PC-9 (cell line): ENCODE measurements around the gene ENDOG. TPM values are rescaled to one million over a fixed set of nuclear protein-coding genes. Genes with fewer than 3 reads are reported as not detected.

Experiments
- BruUV-seq: library from RNA; stranded (reverse); fragments of 400-500 nt; replicated peaks from 2 replicates; lab custom pipeline; 2021; lab: Mats Ljungman, UMichigan
- CTCF ChIA-PET: fragments of 300-600 bp; sonication (Branson Sonifier 250); formaldehyde crosslinking; loops from one replicate; lab custom pipeline; 2022; ENCODE audit warnings: antibody characterized with exemption; lab: Charles Lee
- POLR2A ChIA-PET: fragments of 300-600 bp; sonication (Branson Sonifier 250); formaldehyde crosslinking; loops from one replicate; lab custom pipeline; 2022; ENCODE audit warnings: antibody characterized with exemption; ENCODE audit not compliant: unreplicated experiment; lab: Charles Lee
- DNase-seq, 2 experiments: peaks; one replicate each; pipeline versions ENCODE4 v3.0.0 to v3.0.0-alpha.2; 2015 to 2022; ENCODE audit warnings: mixed read lengths in 1 of 2
- H2AFZ ChIP-seq: fragments of 200-600 bp; sonication (generic); 2 replicates; pipeline ENCODE4 v1.8.1; 2017; ENCODE audit warnings: antibody characterized with exemption
- H3F3A ChIP-seq: fragments of 200-600 bp; sonication (generic); 2 replicates; pipeline ENCODE4 v1.8.1; 2017; ENCODE audit warnings: antibody characterized with exemption, mild to moderate bottlenecking, low read depth; ENCODE audit not compliant: insufficient read depth
- H3K27ac ChIP-seq: fragments of 200-600 bp; sonication (generic); 2 replicates; pipeline ENCODE4 v1.6.1; 2016; ENCODE audit warnings: mixed run types
- H3K27me3 ChIP-seq: fragments of 200-600 bp; sonication (generic); 2 replicates; pipeline ENCODE4 v1.6.1; 2016; ENCODE audit warnings: low read depth, mixed run types; ENCODE audit not compliant: insufficient read depth
- H3K36me3 ChIP-seq: fragments of 200-600 bp; sonication (generic); 2 replicates; pipeline ENCODE4 v1.6.1; 2016; ENCODE audit warnings: low read depth, mixed run types
- H3K4me1 ChIP-seq: fragments of 200-600 bp; sonication (generic); replicated peaks from 2 replicates; pipeline ENCODE4 v1.6.1; 2016; ENCODE audit warnings: mixed run types; ENCODE audit not compliant: insufficient read depth
- H3K4me2 ChIP-seq: fragments of 200-600 bp; sonication (generic); 2 replicates; pipeline ENCODE4 v1.6.1; 2017; ENCODE audit warnings: mixed run types
- H3K4me3 ChIP-seq: fragments of 200-600 bp; sonication (generic); 2 replicates; pipeline ENCODE4 v1.6.1; 2016; ENCODE audit warnings: mixed run types
- H3K79me2 ChIP-seq: fragments of 200-600 bp; sonication (generic); 2 replicates; pipeline ENCODE4 v1.6.1; 2017; ENCODE audit warnings: low read depth, mixed run types
- H3K9me2 ChIP-seq: fragments of 200-600 bp; sonication (generic); 2 replicates; pipeline ENCODE4 v1.8.1; 2017; ENCODE audit warnings: mild to moderate bottlenecking; ENCODE audit not compliant: insufficient read depth
- H3K9me3 ChIP-seq: fragments of 200-600 bp; sonication (generic); 2 replicates; pipeline ENCODE4 v1.8.1; 2016; ENCODE audit warnings: low read depth; ENCODE audit not compliant: insufficient read depth
- H4K20me1 ChIP-seq: fragments of 200-600 bp; sonication (generic); 2 replicates; pipeline ENCODE4 v1.8.1; 2017; ENCODE audit not compliant: insufficient read depth
- CTCF ChIP-seq: fragments of 200-600 bp; sonication (generic); conservative IDR thresholded peaks from 2 replicates; pipeline ENCODE4 v1.6.1; 2017; ENCODE audit warnings: mixed run types, antibody characterized with exemption, mild to moderate bottlenecking, moderate library complexity
- EZH2 ChIP-seq: fragments of 200-600 bp; sonication (generic); IDR thresholded peaks from 2 replicates; pipeline ENCODE4 v1.8.0; 2017; ENCODE audit warnings: antibody characterized with exemption, low read depth
- intact Hi-C: fragments of 100-400 bp; cut with micrococcal nuclease; formaldehyde crosslinking; loops from one replicate; pipeline ENCODE4 v1.10.0; 2022; ENCODE audit not compliant: unreplicated experiment
- total RNA-seq: library from RNA; stranded (reverse); gene quantifications from 2 replicates; pipeline ENCODE4 v1.2.3, GENCODE V29; 2021

The ENDOG gene
- total RNA-seq, 1 experiment from 2014 or later, result 28.6 TPM

GRCh38 chr9:128805661-128806060 is 12.6 kb upstream of the ENDOG start:
- H3K27me3 ChIP-seq, result no peaks in the 10 kb centered on the region
- DNase-seq, result no peak
- peaks cover 18% of the 10 kb centered on the region; the same call in 1 of the 2 replicates for H3K36me3 ChIP-seq
- CTCF ChIA-PET, result no interaction called here
- H4K20me1 ChIP-seq, result no peaks in the 10 kb centered on the region
- H3F3A ChIP-seq, result 0 out of 2 replicates have a peak, but pooled peaks cover under 1% of the 10 kb centered on the region
- no TSS peak for BruUV-seq
- no peak overlapping the region for H2AFZ ChIP-seq
- H3K9me2 ChIP-seq, result no peaks in the 10 kb centered on the region
- POLR2A ChIA-PET, result no interaction called here
- no peaks in the 10 kb centered on the region for H3K4me1 ChIP-seq
- H3K9me3 ChIP-seq, result no peaks in the 10 kb centered on the region
- no peak overlapping the region for H3K4me3 ChIP-seq
- no peak overlapping the region for H3K27ac ChIP-seq
- intact Hi-C loops, result no loop called here
- no peak for TF ChIP-seq EZH2
- TF ChIP-seq CTCF, result no peak
- no peak overlapping the region for H3K4me2 ChIP-seq
- no peaks in the 10 kb centered on the region for H3K79me2 ChIP-seq

- intact Hi-C loops, result no loop called here
- POLR2A ChIA-PET, result interaction anchor here (0.5 to 0.6 kb wide), 2 partner anchors 25 to 50 kb away, joined by 3 read pairs; no protein-coding TSS in a partner anchor
These were observed 10.5 kb upstream of the ENDOG start for GRCh38 chr9:128807827-128808226.

GRCh38 chr9:128808543-128808942 is 9.8 kb upstream of the ENDOG start:
- Histone ChIP-seq H3K9me2 (no peaks in the 10 kb centered on the region), H3F3A (0 out of 2 replicates have a peak, but pooled peaks cover 6% of the 10 kb centered on the region), H2AFZ (no peak overlapping the region), H3K36me3 (peaks cover 9% of the 10 kb centered on the region; the same call in 1 of the 2 replicates), H3K9me3 (no peaks in the 10 kb centered on the region), H4K20me1 (no peaks in the 10 kb centered on the region), H3K27me3 (no peaks in the 10 kb centered on the region), H3K79me2 (no peaks in the 10 kb centered on the region), H3K4me3 (no peak overlapping the region), H3K4me1 (no peaks in the 10 kb centered on the region), H3K4me2 (no peak overlapping the region), H3K27ac (no peak overlapping the region)
- ChIA-PET POLR2A (no interaction called here), CTCF (no interaction called here)
- DNase-seq, result no peak
- TF ChIP-seq CTCF, result no peak
- TF ChIP-seq EZH2, result no peak
- no TSS peak for BruUV-seq
- intact Hi-C loops, result no loop called here

More at GRCh38 chr9:128807827-128808226, 10.5 kb upstream of the ENDOG start:
- Histone ChIP-seq H3K27me3 (no peaks in the 10 kb centered on the region), H3K27ac (no peak overlapping the region), H3K4me3 (no peak overlapping the region), H3K4me2 (no peak overlapping the region), H3K79me2 (no peaks in the 10 kb centered on the region), H3K36me3 (peaks cover 9% of the 10 kb centered on the region; the same call in 1 of the 2 replicates), H3K9me2 (no peaks in the 10 kb centered on the region), H3F3A (0 out of 2 replicates have a peak, but pooled peaks cover 6% of the 10 kb centered on the region), H4K20me1 (no peaks in the 10 kb centered on the region), H3K9me3 (no peaks in the 10 kb centered on the region), H3K4me1 (no peaks in the 10 kb centered on the region), H2AFZ (no peak overlapping the region)
- CTCF ChIA-PET, result no interaction called here
- no TSS peak for BruUV-seq
- no peak for DNase-seq
- TF ChIP-seq EZH2 (no peak), CTCF (no peak)
